NB4 (cell line): Measurements from ENCODE around the gene CLPTM1L.

Experiments used
- MYC ChIP-seq: IDR thresholded peaks from 2 replicates; pipeline ENCODE4 v1.6.1; 2011; ENCODE audit warnings: low read depth, low read length
- POLR2A ChIP-seq: IDR thresholded peaks from 2 replicates; pipeline ENCODE4 v1.6.1; 2011; ENCODE audit warnings: mild to moderate bottlenecking; ENCODE audit not compliant: insufficient read length; ENCODE audit errors: extremely low read depth
- TF ChIP-seq, protein P1 (sequence below): IDR thresholded peaks from one replicate; pipeline ENCODE4 v1.5.1; 2012; ENCODE audit warnings: low read depth, low read length
- TF ChIP-seq, protein P2 (sequence below): IDR thresholded peaks from 2 replicates; pipeline ENCODE4 v1.6.1; 2011; ENCODE audit warnings: low read depth, low read length

DNA sequence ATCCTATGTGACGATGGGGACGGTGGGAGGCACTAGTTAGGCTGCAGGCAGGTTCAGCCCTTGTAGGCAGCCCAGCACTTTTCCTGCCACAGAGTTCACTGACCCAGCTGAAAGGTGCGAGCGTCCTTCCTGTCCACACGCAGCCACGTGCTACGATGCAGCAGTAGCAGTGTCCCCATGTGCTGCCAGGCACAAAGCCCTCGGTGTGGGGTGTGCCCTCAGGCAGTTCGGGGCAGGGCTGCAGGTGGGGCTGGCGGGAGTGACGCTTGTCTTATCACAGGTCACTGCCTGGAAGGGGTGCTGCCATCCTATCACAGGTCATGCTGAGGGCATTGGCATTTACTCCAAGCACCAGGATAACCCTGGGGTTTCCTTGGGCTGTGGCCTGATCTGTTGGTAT lies 46.8 kb upstream of the CLPTM1L start:
- TF ChIP-seq POLR2A (no peak), MYC (no peak)
- TF ChIP-seq, protein P1, sequence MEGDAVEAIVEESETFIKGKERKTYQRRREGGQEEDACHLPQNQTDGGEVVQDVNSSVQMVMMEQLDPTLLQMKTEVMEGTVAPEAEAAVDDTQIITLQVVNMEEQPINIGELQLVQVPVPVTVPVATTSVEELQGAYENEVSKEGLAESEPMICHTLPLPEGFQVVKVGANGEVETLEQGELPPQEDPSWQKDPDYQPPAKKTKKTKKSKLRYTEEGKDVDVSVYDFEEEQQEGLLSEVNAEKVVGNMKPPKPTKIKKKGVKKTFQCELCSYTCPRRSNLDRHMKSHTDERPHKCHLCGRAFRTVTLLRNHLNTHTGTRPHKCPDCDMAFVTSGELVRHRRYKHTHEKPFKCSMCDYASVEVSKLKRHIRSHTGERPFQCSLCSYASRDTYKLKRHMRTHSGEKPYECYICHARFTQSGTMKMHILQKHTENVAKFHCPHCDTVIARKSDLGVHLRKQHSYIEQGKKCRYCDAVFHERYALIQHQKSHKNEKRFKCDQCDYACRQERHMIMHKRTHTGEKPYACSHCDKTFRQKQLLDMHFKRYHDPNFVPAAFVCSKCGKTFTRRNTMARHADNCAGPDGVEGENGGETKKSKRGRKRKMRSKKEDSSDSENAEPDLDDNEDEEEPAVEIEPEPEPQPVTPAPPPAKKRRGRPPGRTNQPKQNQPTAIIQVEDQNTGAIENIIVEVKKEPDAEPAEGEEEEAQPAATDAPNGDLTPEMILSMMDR = no peak
- TF ChIP-seq, protein P2, sequence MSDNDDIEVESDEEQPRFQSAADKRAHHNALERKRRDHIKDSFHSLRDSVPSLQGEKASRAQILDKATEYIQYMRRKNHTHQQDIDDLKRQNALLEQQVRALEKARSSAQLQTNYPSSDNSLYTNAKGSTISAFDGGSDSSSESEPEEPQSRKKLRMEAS = no peak
